OCI-LY7 (cell line): Measurements from ENCODE around the gene TNFRSF12A. TPM values are rescaled to one million over a fixed set of nuclear protein-coding genes. Genes with fewer than 3 reads are reported as not detected.

Experiments used
- BruUV-seq: library from RNA; stranded (reverse); fragments of 400-500 nt; replicated peaks from 2 replicates; lab custom pipeline; 2021; lab: Mats Ljungman, UMichigan
- CTCF ChIA-PET: fragments of 300-600 bp; sonication (Branson Sonifier 250); formaldehyde crosslinking; loops from one replicate; lab custom pipeline; 2022; ENCODE audit warnings: antibody characterized with exemption; ENCODE audit not compliant: unreplicated experiment; lab: Charles Lee
- POLR2A ChIA-PET: fragments of 300-600 bp; sonication (Branson Sonifier 250); formaldehyde crosslinking; loops from one replicate; lab custom pipeline; 2022; ENCODE audit warnings: antibody characterized with exemption; lab: Charles Lee
- DNase-seq: peaks from one replicate; pipeline ENCODE4 v3.0.0-alpha.2; 2015; ENCODE audit warnings: low spot score
- H2AFZ ChIP-seq: fragments of 200-600 bp; sonication (generic), shearing (Covaris generic); 2 replicates; pipeline ENCODE4 v1.6.1; 2014; ENCODE audit warnings: mild to moderate bottlenecking, antibody characterized with exemption, low read length, moderate library complexity
- H3K27ac ChIP-seq: fragments of 200-600 bp; sonication (generic); 2 replicates; pipeline ENCODE4 v1.5.1; 2014; ENCODE audit warnings: mixed run types, low read depth, mild to moderate bottlenecking, moderate library complexity, low read length, inconsistent platforms; ENCODE audit not compliant: poor library complexity, severe bottlenecking
- H3K36me3 ChIP-seq: fragments of 200-600 bp; sonication (generic); 2 replicates; pipeline ENCODE4 v1.6.1; 2014; ENCODE audit warnings: mild to moderate bottlenecking, antibody characterized with exemption, low read length, moderate library complexity, mixed read lengths; ENCODE audit not compliant: insufficient read depth
- H3K4me1 ChIP-seq: fragments of 200-600 bp; sonication (generic); 2 replicates; pipeline ENCODE4 v1.5.1; 2014; ENCODE audit warnings: mild to moderate bottlenecking, low read length; ENCODE audit not compliant: insufficient read depth, poor library complexity, severe bottlenecking
- H3K4me2 ChIP-seq: fragments of 200-600 bp; sonication (generic); 2 replicates; pipeline ENCODE4 v1.6.1; 2014; ENCODE audit warnings: mild to moderate bottlenecking, low read length
- H3K4me3 ChIP-seq: fragments of 200-600 bp; sonication (generic); 2 replicates; pipeline ENCODE4 v1.5.1; 2014; ENCODE audit warnings: mild to moderate bottlenecking, low read depth, low read length; ENCODE audit not compliant: poor library complexity, severe bottlenecking
- H3K79me2 ChIP-seq: fragments of 200-600 bp; sonication (generic); 2 replicates; pipeline ENCODE4 v1.6.1; 2016; ENCODE audit warnings: low read depth, mild to moderate bottlenecking, low read length, moderate library complexity, mixed read lengths; ENCODE audit not compliant: insufficient read depth
- H3K9me2 ChIP-seq: fragments of 200-600 bp; sonication (generic); 2 replicates; pipeline ENCODE4 v1.6.1; 2016; ENCODE audit warnings: mild to moderate bottlenecking, low read length, mixed read lengths; ENCODE audit not compliant: insufficient read depth
- H3K9me3 ChIP-seq: fragments of 200-600 bp; sonication (generic); 2 replicates; pipeline ENCODE4 v1.6.1; 2014; ENCODE audit warnings: mild to moderate bottlenecking, mixed run types, low read length, mixed read lengths
- H4K20me1 ChIP-seq: fragments of 200-600 bp; sonication (generic); 2 replicates; pipeline ENCODE4 v1.6.1; 2014; ENCODE audit warnings: mild to moderate bottlenecking, antibody characterized with exemption, low read length, moderate library complexity, mixed read lengths; ENCODE audit not compliant: insufficient read depth
- CTCF ChIP-seq: fragments of 200-600 bp; sonication (generic); conservative IDR thresholded peaks from 2 replicates; pipeline ENCODE4 v1.5.1; 2014; ENCODE audit warnings: mild to moderate bottlenecking, antibody characterized with exemption, low read length, moderate library complexity, mixed read lengths
- EZH2phosphoT487 ChIP-seq: fragments of 200-600 bp; sonication (generic); IDR thresholded peaks from 2 replicates; pipeline ENCODE4 v1.6.1; 2018; ENCODE audit warnings: low read depth, borderline replicate concordance, mild to moderate bottlenecking, mixed run types, antibody characterized with exemption, low read length, moderate library complexity, mixed read lengths
- intact Hi-C: fragments of 100-400 bp; cut with micrococcal nuclease; formaldehyde crosslinking; loops from one replicate; pipeline ENCODE4 v1.10.0; 2022; ENCODE audit not compliant: unreplicated experiment
- total RNA-seq, 2 experiments: library from RNA; depleted of rRNA in 1 of 2; stranded (reverse); fragments of >200 nt in 1 of 2; shearing (Covaris generic) in 1 of 2; gene quantifications; 2 replicates each; pipeline ENCODE4 v1.2.3, GENCODE V29; 2014 to 2022

TNFRSF12A gene
- total RNA-seq, 2 experiments from 2014 or later = 1.9 to 4.9 TPM

GRCh38 chr16:3009568-3010390 lies 10.4 kb upstream of the TNFRSF12A start:
- TF ChIP-seq EZH2phosphoT487 = no peak
- TF ChIP-seq CTCF = no peak
- ChIA-PET CTCF (no interaction called here), POLR2A (interaction anchor here (0.7 kb wide), 1 partner anchor 10 kb away, joined by 3 read pairs; the partner anchor contains the start of gene TNFRSF12A)
- H3K36me3 ChIP-seq = no peaks in the 10 kb centered on the region
- no peak overlapping the region for H2AFZ ChIP-seq
- H3K4me1 ChIP-seq = peaks cover 22% of the 10 kb centered on the region
- H4K20me1 ChIP-seq = no peaks in the 10 kb centered on the region
- intact Hi-C loops = no loop called here
- no TSS peak for BruUV-seq
- no peak overlapping the region for H3K4me3 ChIP-seq
- H3K79me2 ChIP-seq = no peaks in the 10 kb centered on the region
- DNase-seq = no peak
- no peak overlapping the region for H3K27ac ChIP-seq
- H3K9me2 ChIP-seq = no peaks in the 10 kb centered on the region
- H3K4me2 ChIP-seq = no peak overlapping the region
- H3K9me3 ChIP-seq = no peaks in the 10 kb centered on the region

DNA sequence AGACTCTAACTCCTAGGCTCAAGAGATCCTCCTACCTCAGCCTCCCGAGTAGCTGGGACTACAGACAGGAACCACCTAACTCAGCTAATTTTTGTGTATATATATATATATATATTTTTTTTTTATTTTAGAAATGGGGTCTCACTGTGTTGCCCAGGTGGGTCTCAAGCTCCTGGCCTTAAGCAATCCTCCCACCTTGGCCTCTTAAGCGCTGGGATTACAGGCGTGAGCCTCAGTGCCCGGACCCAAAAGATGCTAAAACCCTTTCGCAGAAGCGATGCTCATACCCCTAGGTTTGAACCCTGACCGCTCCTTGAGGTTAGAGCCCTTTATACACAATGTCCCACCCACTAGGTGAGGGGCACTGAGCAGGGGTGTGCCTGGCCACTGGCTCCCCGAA lies 9.7 kb upstream of the TNFRSF12A start:
- DNase-seq = no peak
- H3K27ac ChIP-seq = no peak overlapping the region
- ChIA-PET CTCF (no interaction called here), POLR2A (interaction anchor here (0.7 kb wide), 1 partner anchor 10 kb away, joined by 3 read pairs; the partner anchor contains the start of gene TNFRSF12A)
- no peaks in the 10 kb centered on the region for H3K36me3 ChIP-seq
- no peak overlapping the region for H2AFZ ChIP-seq
- intact Hi-C loops = no loop called here
- H3K9me3 ChIP-seq = no peaks in the 10 kb centered on the region
- no TSS peak for BruUV-seq
- H3K4me3 ChIP-seq = no peak overlapping the region
- H3K79me2 ChIP-seq = no peaks in the 10 kb centered on the region
- no peaks in the 10 kb centered on the region for H3K9me2 ChIP-seq
- H3K4me2 ChIP-seq = no peak overlapping the region
- H4K20me1 ChIP-seq = no peaks in the 10 kb centered on the region
- peaks cover 19% of the 10 kb centered on the region for H3K4me1 ChIP-seq
- TF ChIP-seq EZH2phosphoT487 = no peak
- no peak for TF ChIP-seq CTCF

GRCh38 chr16:3012246-3012645 lies 7.9 kb upstream of the TNFRSF12A start:
- CTCF ChIA-PET = no interaction called here
- no peak for DNase-seq
- intact Hi-C loops = no loop called here
- H3K36me3 ChIP-seq = no peaks in the 10 kb centered on the region
- POLR2A ChIA-PET = no interaction called here
- no peak overlapping the region for H3K27ac ChIP-seq
- H3K9me3 ChIP-seq = no peaks in the 10 kb centered on the region
- H3K4me2 ChIP-seq = no peak overlapping the region
- H2AFZ ChIP-seq = no peak overlapping the region
- TF ChIP-seq EZH2phosphoT487 (no peak), CTCF (no peak)
- H3K9me2 ChIP-seq = no peaks in the 10 kb centered on the region
- no peaks in the 10 kb centered on the region for H4K20me1 ChIP-seq
- no peak overlapping the region for H3K4me3 ChIP-seq
- BruUV-seq = no TSS peak
- H3K79me2 ChIP-seq = no peaks in the 10 kb centered on the region
- H3K4me1 ChIP-seq = peaks cover 15% of the 10 kb centered on the region
